HEK293 (cell line): ENCODE data around the gene F5.

Experiments used
- CTCF ChIA-PET: fragments of 350-600 bp; formaldehyde crosslinking; extraction: SDS; loops from one replicate; lab custom pipeline; 2021; ENCODE audit warnings: antibody characterized with exemption; lab: Yijun Ruan, JAX
- POLR2A ChIA-PET: fragments of 300-600 bp; formaldehyde crosslinking; extraction: SDS; loops from one replicate; lab custom pipeline; 2020; ENCODE audit warnings: antibody characterized with exemption, inconsistent platforms; lab: Yijun Ruan, JAX
- H3K27ac ChIP-seq: fragments of 200-500 bp; sonication (Bioruptor generic); 2 replicates; pipeline ENCODE4 v1.5.1; 2014; ENCODE audit warnings: low read depth, low read length, control low read depth, inconsistent platforms; ENCODE audit errors: extremely low read depth
- H3K36me3 ChIP-seq, 2 experiments: fragments of 200-500 bp in 1 of 2; sonication (Bioruptor generic) in 1 of 2; 1 replicate in 1 of 2; 2 replicates in 1 of 2; pipeline ENCODE4 v1.5.1; 2014 to 2017; ENCODE audit warnings: inconsistent platforms in 2 of 2, low read length in 2 of 2; ENCODE audit not compliant: control insufficient read depth in 2 of 2, insufficient read depth in 1 of 2
- H3K4me1 ChIP-seq: fragments of 200-500 bp; sonication (Bioruptor generic); 2 replicates; pipeline ENCODE4 v1.5.1; 2014; ENCODE audit warnings: mild to moderate bottlenecking, low read length, inconsistent platforms; ENCODE audit not compliant: control insufficient read depth, insufficient read depth
- H3K4me3 ChIP-seq: 2 replicates; pipeline ENCODE4 v1.5.1; 2011; ENCODE audit warnings: low read depth, mild to moderate bottlenecking, control low read depth, low read length, moderate library complexity
- H3K9me3 ChIP-seq: fragments of 200-500 bp; sonication (Bioruptor generic); 2 replicates; pipeline ENCODE4 v1.5.1; 2014; ENCODE audit warnings: low read depth, low read length, inconsistent platforms; ENCODE audit not compliant: control insufficient read depth, insufficient read depth
- BCL11B ChIP-seq: fragments of 450-650 bp; formaldehyde crosslinking; IDR thresholded peaks from 2 replicates; pipeline ENCODE4 v1.5.1; 2016; ENCODE audit warnings: low read depth, missing biosample characterization, missing genetic modification characterization
- GLI4 ChIP-seq: fragments of 450-650 bp; formaldehyde crosslinking; IDR thresholded peaks from 2 replicates; pipeline ENCODE4 v1.5.1; 2016; ENCODE audit warnings: missing biosample characterization, missing genetic modification characterization
- GLIS2 ChIP-seq: fragments of 450-650 bp; formaldehyde crosslinking; IDR thresholded peaks from 2 replicates; pipeline ENCODE4 v1.5.1; 2016; ENCODE audit warnings: missing biosample characterization, missing genetic modification characterization
- HOXD13 ChIP-seq: sonication (generic); formaldehyde crosslinking; IDR thresholded peaks from 2 replicates; pipeline ENCODE4 v1.8.0; 2022; ENCODE audit warnings: missing genetic modification reagents, borderline replicate concordance
- KLF10 ChIP-seq: fragments of 450-650 bp; IDR thresholded peaks from 2 replicates; pipeline ENCODE4 v1.5.1; 2018; ENCODE audit warnings: missing biosample characterization, mild to moderate bottlenecking, missing genetic modification characterization
- ZBTB8A ChIP-seq: fragments of 450-650 bp; formaldehyde crosslinking; IDR thresholded peaks from 2 replicates; pipeline ENCODE4 v1.5.1; 2016; ENCODE audit warnings: missing biosample characterization, missing genetic modification characterization
- ZFP69B ChIP-seq: fragments of 450-650 bp; formaldehyde crosslinking; IDR thresholded peaks from 2 replicates; pipeline ENCODE4 v1.5.1; 2016; ENCODE audit warnings: missing biosample characterization, missing genetic modification characterization
- ZIC2 ChIP-seq: fragments of 450-650 bp; formaldehyde crosslinking; IDR thresholded peaks from 2 replicates; pipeline ENCODE4 v1.5.1; 2016; ENCODE audit warnings: missing biosample characterization, missing genetic modification characterization
- ZNF132 ChIP-seq: fragments of 450-650 bp; formaldehyde crosslinking; IDR thresholded peaks from 2 replicates; pipeline ENCODE4 v1.5.1; 2017; ENCODE audit warnings: missing biosample characterization, missing genetic modification characterization, borderline replicate concordance
- ZNF138 ChIP-seq: fragments of 450-650 bp; formaldehyde crosslinking; IDR thresholded peaks from 2 replicates; pipeline ENCODE4 v1.5.1; 2016; ENCODE audit warnings: missing biosample characterization, missing genetic modification characterization, borderline replicate concordance
- ZNF211 ChIP-seq: fragments of 450-650 bp; formaldehyde crosslinking; IDR thresholded peaks from 2 replicates; pipeline ENCODE4 v1.5.1; 2016; ENCODE audit warnings: low read depth, missing biosample characterization, missing genetic modification characterization
- ZNF214 ChIP-seq: fragments of 450-650 bp; formaldehyde crosslinking; IDR thresholded peaks from 2 replicates; pipeline ENCODE4 v1.5.1; 2017; ENCODE audit warnings: missing biosample characterization, mild to moderate bottlenecking, missing genetic modification characterization, borderline replicate concordance
- ZNF221 ChIP-seq: fragments of 450-650 bp; formaldehyde crosslinking; IDR thresholded peaks from 2 replicates; pipeline ENCODE4 v1.5.1; 2017; ENCODE audit warnings: missing biosample characterization, missing genetic modification characterization, borderline replicate concordance
- ZNF292 ChIP-seq: fragments of 450-650 bp; formaldehyde crosslinking; IDR thresholded peaks from 2 replicates; pipeline ENCODE4 v1.5.1; 2016; ENCODE audit warnings: low read depth, missing biosample characterization, missing genetic modification characterization, borderline replicate concordance
- ZNF311 ChIP-seq: fragments of 450-650 bp; formaldehyde crosslinking; IDR thresholded peaks from 2 replicates; pipeline ENCODE4 v1.5.1; 2017; ENCODE audit warnings: missing biosample characterization, missing genetic modification characterization, borderline replicate concordance
- ZNF350 ChIP-seq: fragments of 450-650 bp; formaldehyde crosslinking; IDR thresholded peaks from 2 replicates; pipeline ENCODE4 v1.5.0; 2017; ENCODE audit warnings: missing biosample characterization, mild to moderate bottlenecking, missing genetic modification characterization
- ZNF404 ChIP-seq: fragments of 450-650 bp; formaldehyde crosslinking; IDR thresholded peaks from 2 replicates; pipeline ENCODE4 v1.5.1; 2017; ENCODE audit warnings: missing biosample characterization, missing genetic modification characterization
- ZNF426 ChIP-seq: fragments of 450-650 bp; formaldehyde crosslinking; IDR thresholded peaks from 2 replicates; pipeline ENCODE4 v1.5.1; 2017; ENCODE audit warnings: missing biosample characterization, missing genetic modification characterization, mild to moderate bottlenecking, inconsistent platforms, moderate library complexity
- ZNF433 ChIP-seq: fragments of 450-650 bp; formaldehyde crosslinking; IDR thresholded peaks from 2 replicates; pipeline ENCODE4 v1.5.1; 2016; ENCODE audit warnings: missing biosample characterization, missing genetic modification characterization, low read depth
- ZNF510 ChIP-seq: fragments of 450-650 bp; formaldehyde crosslinking; IDR thresholded peaks from 2 replicates; pipeline ENCODE4 v1.5.1; 2018; ENCODE audit warnings: mild to moderate bottlenecking, missing genetic modification characterization, missing biosample characterization; ENCODE audit not compliant: insufficient replicate concordance
- ZNF530 ChIP-seq: fragments of 450-650 bp; formaldehyde crosslinking; IDR thresholded peaks from 2 replicates; pipeline ENCODE4 v1.5.1; 2016; ENCODE audit warnings: low read depth, missing biosample characterization, missing genetic modification characterization
- ZNF626 ChIP-seq: fragments of 450-650 bp; sonication (Bioruptor Pico); formaldehyde crosslinking; IDR thresholded peaks from 2 replicates; pipeline ENCODE4 v1.5.1; 2018; ENCODE audit warnings: missing biosample characterization, missing genetic modification characterization, inconsistent platforms
- ZNF629 ChIP-seq: fragments of 450-650 bp; formaldehyde crosslinking; IDR thresholded peaks from 2 replicates; pipeline ENCODE4 v1.5.1; 2017; ENCODE audit warnings: missing biosample characterization, missing genetic modification characterization
- ZNF658 ChIP-seq: fragments of 450-650 bp; formaldehyde crosslinking; IDR thresholded peaks from 2 replicates; pipeline ENCODE4; 2016; ENCODE audit warnings: missing biosample characterization, missing genetic modification characterization
- ZNF670 ChIP-seq: fragments of 450-650 bp; formaldehyde crosslinking; IDR thresholded peaks from 2 replicates; pipeline ENCODE4 v1.5.1; 2016; ENCODE audit warnings: missing biosample characterization, missing genetic modification characterization, low read depth
- ZNF791 ChIP-seq: fragments of 450-650 bp; formaldehyde crosslinking; IDR thresholded peaks from 2 replicates; pipeline ENCODE4 v1.5.1; 2016; ENCODE audit warnings: missing biosample characterization, missing genetic modification characterization
- ZNF792 ChIP-seq: fragments of 450-650 bp; formaldehyde crosslinking; IDR thresholded peaks from 2 replicates; pipeline ENCODE4 v1.5.1; 2016; ENCODE audit warnings: missing biosample characterization, missing genetic modification characterization
- ZSCAN16 ChIP-seq: fragments of 450-650 bp; formaldehyde crosslinking; IDR thresholded peaks from 2 replicates; pipeline ENCODE4 v1.5.1; 2016; ENCODE audit warnings: missing biosample characterization, missing genetic modification characterization
- ZSCAN30 ChIP-seq: fragments of 450-650 bp; IDR thresholded peaks from 2 replicates; pipeline ENCODE4 v1.5.1; 2018; ENCODE audit warnings: missing biosample characterization, mild to moderate bottlenecking, missing genetic modification characterization, moderate library complexity
- TF ChIP-seq, protein P1 (sequence below): fragments of 450-650 bp; formaldehyde crosslinking; IDR thresholded peaks from 2 replicates; pipeline ENCODE4 v1.5.1; 2016; ENCODE audit warnings: missing biosample characterization, missing genetic modification characterization
- TF ChIP-seq, protein P2 (sequence below): fragments of 450-650 bp; formaldehyde crosslinking; IDR thresholded peaks from 2 replicates; pipeline ENCODE4 v1.5.1; 2016; ENCODE audit warnings: missing biosample characterization, missing genetic modification characterization, low read depth
- TF ChIP-seq, protein P3 (sequence below): fragments of 450-650 bp; formaldehyde crosslinking; IDR thresholded peaks from 2 replicates; pipeline ENCODE4 v1.5.1; 2017; ENCODE audit warnings: missing biosample characterization, mild to moderate bottlenecking, missing genetic modification characterization, moderate library complexity
- TF ChIP-seq, protein P4 (sequence below): fragments of 450-650 bp; formaldehyde crosslinking; IDR thresholded peaks from 2 replicates; pipeline ENCODE4 v1.5.1; 2016; ENCODE audit warnings: missing biosample characterization, missing genetic modification characterization

Gene F5

DNA sequence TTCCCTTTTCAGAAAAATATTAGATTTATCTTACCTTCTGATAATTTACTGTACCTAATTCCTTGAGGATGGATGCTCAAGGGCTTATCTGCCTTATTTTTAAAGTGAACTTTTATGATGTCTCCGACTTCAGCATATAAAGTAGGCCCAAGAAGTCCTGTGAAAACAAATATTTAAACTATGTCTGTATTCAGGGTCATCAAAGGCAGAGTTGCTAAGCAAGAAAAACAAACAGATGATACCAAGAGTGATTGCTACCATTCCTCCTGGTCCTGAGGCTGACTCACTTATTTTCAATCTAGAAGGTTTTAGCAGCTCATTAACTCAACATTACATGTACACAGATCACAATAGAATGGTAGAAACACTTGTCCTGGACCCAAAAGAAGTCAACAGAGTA, 14.1 kb downstream of the F5 start:
- H3K4me1 ChIP-seq = peaks cover 5% of the 10 kb centered on the region; the same call in 1 of the 2 replicates
- CTCF ChIA-PET = interaction anchor here (0.6 kb wide), 1 partner anchor 1317 kb away, joined by 3 read pairs; no protein-coding TSS in a partner anchor
- POLR2A ChIA-PET = no interaction called here

DNA sequence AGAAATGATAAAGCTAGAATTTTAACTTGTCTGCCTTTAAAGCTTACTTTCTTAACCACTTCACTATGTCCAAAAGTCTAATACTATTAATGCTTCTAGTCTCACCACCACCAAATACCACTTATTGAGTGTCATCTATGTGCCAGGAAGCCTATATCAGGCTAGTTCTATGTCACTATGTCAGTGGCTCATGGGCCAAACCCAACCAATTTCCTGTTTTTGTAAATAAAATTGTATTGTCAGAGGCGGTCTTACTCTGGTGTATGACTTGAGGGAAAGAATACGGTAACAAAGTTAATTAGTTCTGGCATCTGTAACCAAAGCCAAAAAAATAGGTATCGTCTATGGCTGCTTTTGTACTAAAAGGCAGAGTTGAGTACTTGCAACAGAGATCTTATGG, 14.8 kb downstream of the F5 start:
- Histone ChIP-seq H3K36me3 (no peaks in the 10 kb centered on the region), H3K4me3 (no peak overlapping the region), H3K9me3 (no peaks in the 10 kb centered on the region), H3K27ac (no peak overlapping the region), H3K4me1 (peaks cover 5% of the 10 kb centered on the region; the same call in 1 of the 2 replicates)
- CTCF ChIA-PET = no interaction called here
- POLR2A ChIA-PET = no interaction called here
- TF ChIP-seq ZNF132 (tag by site-specific recombination) (no peak), ZNF658 (tag by site-specific recombination) (no peak), ZSCAN16 (tag by site-specific recombination) (no peak), ZNF350 (no peak), ZNF138 (tag by site-specific recombination) (no peak), ZNF629 (tag by site-specific recombination) (no peak), ZFP69B (tag by site-specific recombination) (no peak), ZNF221 (no peak), HOXD13 (CRISPR knock-in tag) (no peak), ZNF791 (tag by site-specific recombination) (no peak), ZNF433 (tag by site-specific recombination) (no peak), ZNF211 (tag by site-specific recombination) (no peak), ZNF292 (tag by site-specific recombination) (no peak), GLIS2 (tag by site-specific recombination) (no peak), ZNF792 (tag by site-specific recombination) (no peak)
- TF ChIP-seq, protein P1, sequence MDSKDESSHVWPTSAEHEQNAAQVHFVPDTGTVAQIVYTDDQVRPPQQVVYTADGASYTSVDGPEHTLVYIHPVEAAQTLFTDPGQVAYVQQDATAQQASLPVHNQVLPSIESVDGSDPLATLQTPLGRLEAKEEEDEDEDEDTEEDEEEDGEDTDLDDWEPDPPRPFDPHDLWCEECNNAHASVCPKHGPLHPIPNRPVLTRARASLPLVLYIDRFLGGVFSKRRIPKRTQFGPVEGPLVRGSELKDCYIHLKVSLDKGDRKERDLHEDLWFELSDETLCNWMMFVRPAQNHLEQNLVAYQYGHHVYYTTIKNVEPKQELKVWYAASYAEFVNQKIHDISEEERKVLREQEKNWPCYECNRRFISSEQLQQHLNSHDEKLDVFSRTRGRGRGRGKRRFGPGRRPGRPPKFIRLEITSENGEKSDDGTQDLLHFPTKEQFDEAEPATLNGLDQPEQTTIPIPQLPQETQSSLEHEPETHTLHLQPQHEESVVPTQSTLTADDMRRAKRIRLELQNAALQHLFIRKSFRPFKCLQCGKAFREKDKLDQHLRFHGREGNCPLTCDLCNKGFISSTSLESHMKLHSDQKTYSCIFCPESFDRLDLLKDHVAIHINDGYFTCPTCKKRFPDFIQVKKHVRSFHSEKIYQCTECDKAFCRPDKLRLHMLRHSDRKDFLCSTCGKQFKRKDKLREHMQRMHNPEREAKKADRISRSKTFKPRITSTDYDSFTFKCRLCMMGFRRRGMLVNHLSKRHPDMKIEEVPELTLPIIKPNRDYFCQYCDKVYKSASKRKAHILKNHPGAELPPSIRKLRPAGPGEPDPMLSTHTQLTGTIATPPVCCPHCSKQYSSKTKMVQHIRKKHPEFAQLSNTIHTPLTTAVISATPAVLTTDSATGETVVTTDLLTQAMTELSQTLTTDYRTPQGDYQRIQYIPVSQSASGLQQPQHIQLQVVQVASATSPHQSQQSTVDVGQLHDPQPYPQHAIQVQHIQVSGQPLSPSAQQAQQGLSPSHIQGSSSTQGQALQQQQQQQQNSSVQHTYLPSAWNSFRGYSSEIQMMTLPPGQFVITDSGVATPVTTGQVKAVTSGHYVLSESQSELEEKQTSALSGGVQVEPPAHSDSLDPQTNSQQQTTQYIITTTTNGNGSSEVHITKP (tag by site-specific recombination) = no peak

More for the DNA sequence above, 14.1 kb downstream of the F5 start:
- Histone ChIP-seq H3K27ac (no peak overlapping the region), H3K9me3 (no peaks in the 10 kb centered on the region), H3K36me3 (no peaks in the 10 kb centered on the region), H3K4me3 (no peak overlapping the region)
- TF ChIP-seq ZNF311 (tag by site-specific recombination) (no peak), ZNF791 (tag by site-specific recombination) (no peak), ZNF510 (tag by site-specific recombination) (no peak), ZNF214 (tag by site-specific recombination) (no peak), ZIC2 (no peak), ZNF404 (tag by site-specific recombination) (no peak), ZSCAN30 (tag by site-specific recombination) (no peak), KLF10 (tag by site-specific recombination) (no peak), ZNF426 (no peak), GLI4 (no peak), ZNF670 (tag by site-specific recombination) (no peak), ZNF530 (tag by site-specific recombination) (no peak), BCL11B (no peak), ZNF626 (tag by site-specific recombination) (no peak), ZBTB8A (tag by site-specific recombination) (no peak)
- TF ChIP-seq, protein P2, sequence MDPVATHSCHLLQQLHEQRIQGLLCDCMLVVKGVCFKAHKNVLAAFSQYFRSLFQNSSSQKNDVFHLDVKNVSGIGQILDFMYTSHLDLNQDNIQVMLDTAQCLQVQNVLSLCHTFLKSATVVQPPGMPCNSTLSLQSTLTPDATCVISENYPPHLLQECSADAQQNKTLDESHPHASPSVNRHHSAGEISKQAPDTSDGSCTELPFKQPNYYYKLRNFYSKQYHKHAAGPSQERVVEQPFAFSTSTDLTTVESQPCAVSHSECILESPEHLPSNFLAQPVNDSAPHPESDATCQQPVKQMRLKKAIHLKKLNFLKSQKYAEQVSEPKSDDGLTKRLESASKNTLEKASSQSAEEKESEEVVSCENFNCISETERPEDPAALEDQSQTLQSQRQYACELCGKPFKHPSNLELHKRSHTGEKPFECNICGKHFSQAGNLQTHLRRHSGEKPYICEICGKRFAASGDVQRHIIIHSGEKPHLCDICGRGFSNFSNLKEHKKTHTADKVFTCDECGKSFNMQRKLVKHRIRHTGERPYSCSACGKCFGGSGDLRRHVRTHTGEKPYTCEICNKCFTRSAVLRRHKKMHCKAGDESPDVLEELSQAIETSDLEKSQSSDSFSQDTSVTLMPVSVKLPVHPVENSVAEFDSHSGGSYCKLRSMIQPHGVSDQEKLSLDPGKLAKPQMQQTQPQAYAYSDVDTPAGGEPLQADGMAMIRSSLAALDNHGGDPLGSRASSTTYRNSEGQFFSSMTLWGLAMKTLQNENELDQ (tag by site-specific recombination) = no peak
- TF ChIP-seq, protein P3, sequence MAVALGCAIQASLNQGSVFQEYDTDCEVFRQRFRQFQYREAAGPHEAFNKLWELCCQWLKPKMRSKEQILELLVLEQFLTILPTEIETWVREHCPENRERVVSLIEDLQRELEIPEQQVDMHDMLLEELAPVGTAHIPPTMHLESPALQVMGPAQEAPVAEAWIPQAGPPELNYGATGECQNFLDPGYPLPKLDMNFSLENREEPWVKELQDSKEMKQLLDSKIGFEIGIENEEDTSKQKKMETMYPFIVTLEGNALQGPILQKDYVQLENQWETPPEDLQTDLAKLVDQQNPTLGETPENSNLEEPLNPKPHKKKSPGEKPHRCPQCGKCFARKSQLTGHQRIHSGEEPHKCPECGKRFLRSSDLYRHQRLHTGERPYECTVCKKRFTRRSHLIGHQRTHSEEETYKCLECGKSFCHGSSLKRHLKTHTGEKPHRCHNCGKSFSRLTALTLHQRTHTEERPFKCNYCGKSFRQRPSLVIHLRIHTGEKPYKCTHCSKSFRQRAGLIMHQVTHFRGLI = no peak
- TF ChIP-seq, protein P4, sequence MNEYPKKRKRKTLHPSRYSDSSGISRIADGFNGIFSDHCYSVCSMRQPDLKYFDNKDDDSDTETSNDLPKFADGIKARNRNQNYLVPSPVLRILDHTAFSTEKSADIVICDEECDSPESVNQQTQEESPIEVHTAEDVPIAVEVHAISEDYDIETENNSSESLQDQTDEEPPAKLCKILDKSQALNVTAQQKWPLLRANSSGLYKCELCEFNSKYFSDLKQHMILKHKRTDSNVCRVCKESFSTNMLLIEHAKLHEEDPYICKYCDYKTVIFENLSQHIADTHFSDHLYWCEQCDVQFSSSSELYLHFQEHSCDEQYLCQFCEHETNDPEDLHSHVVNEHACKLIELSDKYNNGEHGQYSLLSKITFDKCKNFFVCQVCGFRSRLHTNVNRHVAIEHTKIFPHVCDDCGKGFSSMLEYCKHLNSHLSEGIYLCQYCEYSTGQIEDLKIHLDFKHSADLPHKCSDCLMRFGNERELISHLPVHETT (tag by site-specific recombination) = no peak
